ENCODE data around the gene CEP170. TPM values are rescaled to one million over a fixed set of nuclear protein-coding genes. Genes with fewer than 3 reads are reported as not detected.

CEP170 gene
- total and polyA plus RNA-seq, 2 experiments from 2014 or later: 93.1 to 104 TPM

DNA sequence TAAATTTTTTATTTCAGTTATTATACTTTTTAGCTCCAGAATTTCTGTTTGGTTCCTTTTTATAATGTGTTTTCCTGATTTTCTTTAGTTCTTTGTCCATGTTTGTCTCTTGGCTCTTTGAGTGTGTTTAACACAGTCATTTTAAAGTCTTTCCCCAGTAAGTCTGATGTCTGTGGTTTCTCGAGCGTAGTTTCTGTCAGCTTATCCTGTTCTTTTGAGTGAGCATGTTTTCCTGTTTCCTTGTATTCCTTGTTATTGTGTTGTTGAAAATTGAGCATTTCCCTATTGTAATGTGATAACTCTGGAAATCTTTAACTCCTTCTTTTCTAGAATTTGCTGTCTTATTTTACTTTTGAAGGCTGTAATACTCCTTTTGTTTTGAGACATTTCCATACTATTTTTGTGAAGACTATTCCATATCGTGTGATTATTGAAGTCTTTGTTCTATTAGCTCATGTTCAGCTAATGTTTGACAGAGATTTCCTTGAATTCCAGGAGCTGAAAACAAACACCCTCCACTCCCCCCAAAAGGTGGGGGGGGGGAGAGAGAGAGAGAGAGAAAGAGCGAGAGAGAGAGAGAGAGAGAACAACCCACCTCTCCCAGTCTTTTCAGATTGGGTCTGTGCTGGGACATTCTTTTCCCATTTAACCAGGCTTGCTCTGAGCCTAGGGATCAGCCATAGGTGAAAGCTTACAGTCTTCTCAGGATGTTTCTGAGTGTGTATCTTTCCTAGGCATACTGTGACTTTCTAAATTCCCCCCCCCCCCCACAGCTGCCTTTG, 39.1 kb upstream of the CEP170 start (continued):
- no peak for TF ChIP-seq REST (IDR thresholded peaks at IDR 0.05; ENCODE audit: unreplicated experiment)
- no peak for TF ChIP-seq ZNF114 (CRISPR knock-in tag; IDR thresholded peaks at IDR 0.05)
- no peak for TF ChIP-seq STAT1 (IDR thresholded peaks at IDR 0.05; ENCODE audit: unreplicated experiment)

GRCh38 chr1:243292117-243292516, 37.0 kb upstream of the CEP170 start:
- no peak overlapping the region for H3K4me2 ChIP-seq
- H3K9me3 Mint-ChIP-seq: no peaks in the 10 kb centered on the region
- H3K4me1 Mint-ChIP-seq: peaks cover 29% of the 10 kb centered on the region
- H3K9me2 ChIP-seq (ENCODE audit: insufficient read depth): no peaks in the 10 kb centered on the region
- H4K20me1 ChIP-seq (replicated peaks; ENCODE audit: insufficient read depth): no peaks in the 10 kb centered on the region
- peaks cover 11% of the 10 kb centered on the region for H3K27me3 Mint-ChIP-seq (ENCODE audit: insufficient read depth, low read depth, poor library complexity)
- H3K4me1 ChIP-seq (ENCODE audit: insufficient read depth): peaks cover 31% of the 10 kb centered on the region
- DNase-seq (ENCODE audit: low spot score) (peak; percentile 37), ATAC-seq (peak; percentile 59)
- no peak overlapping the region for H3K4me3 Mint-ChIP-seq
- no peak overlapping the region for H2AFZ ChIP-seq
- H3K36me3 ChIP-seq (ENCODE audit: insufficient read depth): no peaks in the 10 kb centered on the region
- peaks cover 3% of the 10 kb centered on the region; the same call in 1 of the 3 replicates for H3K36me3 Mint-ChIP-seq (ENCODE audit: low read depth)
- no peaks in the 10 kb centered on the region for H3K79me2 ChIP-seq (replicated peaks; ENCODE audit: insufficient read depth)
- no peak overlapping the region for H3K4me3 ChIP-seq
- H3K27me3 ChIP-seq (ENCODE audit: insufficient read depth): no peaks in the 10 kb centered on the region
- no peak overlapping the region for H3K27ac ChIP-seq (ENCODE audit: low read depth)
- no peak overlapping the region for H3K27ac Mint-ChIP-seq
- no peaks in the 10 kb centered on the region for H3F3A ChIP-seq (replicated peaks; ENCODE audit: low read depth)
- TF ChIP-seq, protein P1, sequence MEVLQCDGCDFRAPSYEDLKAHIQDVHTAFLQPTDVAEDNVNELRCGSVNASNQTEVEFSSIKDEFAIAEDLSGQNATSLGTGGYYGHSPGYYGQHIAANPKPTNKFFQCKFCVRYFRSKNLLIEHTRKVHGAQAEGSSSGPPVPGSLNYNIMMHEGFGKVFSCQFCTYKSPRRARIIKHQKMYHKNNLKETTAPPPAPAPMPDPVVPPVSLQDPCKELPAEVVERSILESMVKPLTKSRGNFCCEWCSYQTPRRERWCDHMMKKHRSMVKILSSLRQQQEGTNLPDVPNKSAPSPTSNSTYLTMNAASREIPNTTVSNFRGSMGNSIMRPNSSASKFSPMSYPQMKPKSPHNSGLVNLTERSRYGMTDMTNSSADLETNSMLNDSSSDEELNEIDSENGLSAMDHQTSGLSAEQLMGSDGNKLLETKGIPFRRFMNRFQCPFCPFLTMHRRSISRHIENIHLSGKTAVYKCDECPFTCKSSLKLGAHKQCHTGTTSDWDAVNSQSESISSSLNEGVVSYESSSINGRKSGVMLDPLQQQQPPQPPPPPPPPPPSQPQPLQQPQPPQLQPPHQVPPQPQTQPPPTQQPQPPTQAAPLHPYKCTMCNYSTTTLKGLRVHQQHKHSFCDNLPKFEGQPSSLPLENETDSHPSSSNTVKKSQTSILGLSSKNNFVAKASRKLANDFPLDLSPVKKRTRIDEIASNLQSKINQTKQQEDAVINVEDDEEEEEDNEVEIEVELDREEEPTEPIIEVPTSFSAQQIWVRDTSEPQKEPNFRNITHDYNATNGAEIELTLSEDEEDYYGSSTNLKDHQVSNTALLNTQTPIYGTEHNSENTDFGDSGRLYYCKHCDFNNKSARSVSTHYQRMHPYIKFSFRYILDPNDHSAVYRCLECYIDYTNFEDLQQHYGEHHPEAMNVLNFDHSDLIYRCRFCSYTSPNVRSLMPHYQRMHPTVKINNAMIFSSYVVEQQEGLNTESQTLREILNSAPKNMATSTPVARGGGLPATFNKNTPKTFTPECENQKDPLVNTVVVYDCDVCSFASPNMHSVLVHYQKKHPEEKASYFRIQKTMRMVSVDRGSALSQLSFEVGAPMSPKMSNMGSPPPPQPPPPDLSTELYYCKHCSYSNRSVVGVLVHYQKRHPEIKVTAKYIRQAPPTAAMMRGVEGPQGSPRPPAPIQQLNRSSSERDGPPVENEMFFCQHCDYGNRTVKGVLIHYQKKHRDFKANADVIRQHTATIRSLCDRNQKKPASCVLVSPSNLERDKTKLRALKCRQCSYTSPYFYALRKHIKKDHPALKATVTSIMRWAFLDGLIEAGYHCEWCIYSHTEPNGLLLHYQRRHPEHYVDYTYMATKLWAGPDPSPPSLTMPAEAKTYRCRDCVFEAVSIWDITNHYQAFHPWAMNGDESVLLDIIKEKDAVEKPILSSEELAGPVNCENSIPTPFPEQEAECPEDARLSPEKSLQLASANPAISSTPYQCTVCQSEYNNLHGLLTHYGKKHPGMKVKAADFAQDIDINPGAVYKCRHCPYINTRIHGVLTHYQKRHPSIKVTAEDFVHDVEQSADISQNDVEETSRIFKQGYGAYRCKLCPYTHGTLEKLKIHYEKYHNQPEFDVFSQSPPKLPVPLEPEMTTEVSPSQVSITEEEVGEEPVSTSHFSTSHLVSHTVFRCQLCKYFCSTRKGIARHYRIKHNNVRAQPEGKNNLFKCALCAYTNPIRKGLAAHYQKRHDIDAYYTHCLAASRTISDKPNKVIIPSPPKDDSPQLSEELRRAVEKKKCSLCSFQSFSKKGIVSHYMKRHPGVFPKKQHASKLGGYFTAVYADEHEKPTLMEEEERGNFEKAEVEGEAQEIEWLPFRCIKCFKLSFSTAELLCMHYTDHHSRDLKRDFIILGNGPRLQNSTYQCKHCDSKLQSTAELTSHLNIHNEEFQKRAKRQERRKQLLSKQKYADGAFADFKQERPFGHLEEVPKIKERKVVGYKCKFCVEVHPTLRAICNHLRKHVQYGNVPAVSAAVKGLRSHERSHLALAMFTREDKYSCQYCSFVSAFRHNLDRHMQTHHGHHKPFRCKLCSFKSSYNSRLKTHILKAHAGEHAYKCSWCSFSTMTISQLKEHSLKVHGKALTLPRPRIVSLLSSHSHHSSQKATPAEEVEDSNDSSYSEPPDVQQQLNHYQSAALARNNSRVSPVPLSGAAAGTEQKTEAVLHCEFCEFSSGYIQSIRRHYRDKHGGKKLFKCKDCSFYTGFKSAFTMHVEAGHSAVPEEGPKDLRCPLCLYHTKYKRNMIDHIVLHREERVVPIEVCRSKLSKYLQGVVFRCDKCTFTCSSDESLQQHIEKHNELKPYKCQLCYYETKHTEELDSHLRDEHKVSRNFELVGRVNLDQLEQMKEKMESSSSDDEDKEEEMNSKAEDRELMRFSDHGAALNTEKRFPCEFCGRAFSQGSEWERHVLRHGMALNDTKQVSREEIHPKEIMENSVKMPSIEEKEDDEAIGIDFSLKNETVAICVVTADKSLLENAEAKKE (CRISPR knock-in tag; IDR thresholded peaks at IDR 0.05): no peak
- TF ChIP-seq STAT1 (IDR thresholded peaks at IDR 0.05; ENCODE audit: unreplicated experiment): no peak
- TF ChIP-seq EZH2 (IDR thresholded peaks at IDR 0.05; ENCODE audit: low read depth, unreplicated experiment): no peak
- TF ChIP-seq REST (IDR thresholded peaks at IDR 0.05; ENCODE audit: unreplicated experiment): no peak
- TF ChIP-seq ETS1 (IDR thresholded peaks at IDR 0.05): no peak
- TF ChIP-seq ZNF331 (CRISPR knock-in tag; IDR thresholded peaks at IDR 0.05; ENCODE audit: low read depth): no peak
- no peak for TF ChIP-seq NANOG (IDR thresholded peaks at IDR 0.05; ENCODE audit: borderline replicate concordance)
- TF ChIP-seq ZNF114 (CRISPR knock-in tag; IDR thresholded peaks at IDR 0.05): no peak

All from GM23338 (cell line).